ENCODE measurements around the gene NCAPD3.

NCAPD3 gene

GRCh38 chr11:134260983-134261382 lies 37.2 kb upstream of the NCAPD3 start:
- no peak for TF ChIP-seq EP300 (IDR thresholded peaks at IDR 0.05; ENCODE audit: borderline replicate concordance)
- no peak for TF ChIP-seq FOXM1 (IDR thresholded peaks at IDR 0.05; ENCODE audit: borderline replicate concordance, low read depth)
- TF ChIP-seq REST (IDR thresholded peaks at IDR 0.05; ENCODE audit: low read depth): no peak
- no peak for TF ChIP-seq CREB1 (IDR thresholded peaks at IDR 0.05; ENCODE audit: low read depth)
- no peak for TF ChIP-seq USF1 (IDR thresholded peaks at IDR 0.05)
- no peak for TF ChIP-seq TAF1 (IDR thresholded peaks at IDR 0.05; ENCODE audit: low read depth)
- TF ChIP-seq TEAD4 (IDR thresholded peaks at IDR 0.05): no peak
- TF ChIP-seq YY1 (IDR thresholded peaks at IDR 0.05; ENCODE audit: low read depth): no peak

- no peak for TF ChIP-seq RAD21 (IDR thresholded peaks at IDR 0.05; ENCODE audit: low read depth)
- no peak for TF ChIP-seq ZBTB7A (IDR thresholded peaks at IDR 0.05; ENCODE audit: low read depth)
- no peak for TF ChIP-seq MAX (IDR thresholded peaks at IDR 0.05)
- TF ChIP-seq TAF1 (IDR thresholded peaks at IDR 0.05; ENCODE audit: low read depth): no peak
- TF ChIP-seq CREB1 (IDR thresholded peaks at IDR 0.05; ENCODE audit: low read depth): no peak
Observed at GRCh38 chr11:134260503-134260902, 36.7 kb upstream of the NCAPD3 start.

GRCh38 chr11:134258577-134258976 lies 34.8 kb upstream of the NCAPD3 start:
- TF ChIP-seq EGR1 (IDR thresholded peaks at IDR 0.05): no peak
- TF ChIP-seq FOXM1 (IDR thresholded peaks at IDR 0.05; ENCODE audit: borderline replicate concordance, low read depth): no peak
- no peak for TF ChIP-seq NFIC (IDR thresholded peaks at IDR 0.05)
- TF ChIP-seq RAD21 (IDR thresholded peaks at IDR 0.05; ENCODE audit: low read depth): no peak
- TF ChIP-seq ZBTB7A (IDR thresholded peaks at IDR 0.05; ENCODE audit: low read depth): no peak
- no peak for TF ChIP-seq REST (IDR thresholded peaks at IDR 0.05; ENCODE audit: low read depth)
- TF ChIP-seq TEAD4 (IDR thresholded peaks at IDR 0.05): no peak
- no peak for TF ChIP-seq USF1 (IDR thresholded peaks at IDR 0.05)
- TF ChIP-seq CEBPB (IDR thresholded peaks at IDR 0.05): no peak
- TF ChIP-seq CREB1 (IDR thresholded peaks at IDR 0.05; ENCODE audit: low read depth): no peak
- no peak for TF ChIP-seq EP300 (IDR thresholded peaks at IDR 0.05; ENCODE audit: borderline replicate concordance)
- TF ChIP-seq YY1 (IDR thresholded peaks at IDR 0.05; ENCODE audit: low read depth): no peak
- TF ChIP-seq TAF1 (IDR thresholded peaks at IDR 0.05; ENCODE audit: low read depth): no peak

- TF ChIP-seq REST (IDR thresholded peaks at IDR 0.05; ENCODE audit: low read depth) (no peak), MAX (IDR thresholded peaks at IDR 0.05) (no peak), EP300 (IDR thresholded peaks at IDR 0.05; ENCODE audit: borderline replicate concordance) (no peak), EGR1 (IDR thresholded peaks at IDR 0.05) (no peak), NFIC (IDR thresholded peaks at IDR 0.05) (no peak), CREB1 (IDR thresholded peaks at IDR 0.05; ENCODE audit: low read depth) (no peak), YY1 (IDR thresholded peaks at IDR 0.05; ENCODE audit: low read depth) (no peak), TAF1 (IDR thresholded peaks at IDR 0.05; ENCODE audit: low read depth) (no peak), CEBPB (IDR thresholded peaks at IDR 0.05) (no peak), TEAD4 (IDR thresholded peaks at IDR 0.05) (no peak), USF1 (IDR thresholded peaks at IDR 0.05) (no peak), FOXM1 (IDR thresholded peaks at IDR 0.05; ENCODE audit: borderline replicate concordance, low read depth) (no peak), RAD21 (IDR thresholded peaks at IDR 0.05; ENCODE audit: low read depth) (no peak), ZBTB7A (IDR thresholded peaks at IDR 0.05; ENCODE audit: low read depth) (no peak), TCF12 (IDR thresholded peaks at IDR 0.05; ENCODE audit: low read depth) (no peak)
Observed at GRCh38 chr11:134257101-134257500, 33.3 kb upstream of the NCAPD3 start.

Data from Ishikawa (cell line).